IMR-90 (cell line): ENCODE data around the gene HLA-B. TPM values are rescaled to one million over a fixed set of nuclear protein-coding genes. Genes with fewer than 3 reads are reported as not detected.

Experiments used
- ATAC-seq: fragments of 200-7000 bp; cut with Tn5 transposase; 2 replicates; pipeline ENCODE4 v1.9.1; 2020; ENCODE audit warnings: low read depth, mild to moderate bottlenecking, moderate library complexity
- BruUV-seq: library from RNA; stranded (reverse); fragments of 400-500 nt; replicated peaks from 2 replicates; lab custom pipeline; 2021; lab: Mats Ljungman, UMichigan
- CTCF ChIA-PET: fragments of 300-600 bp; formaldehyde crosslinking; extraction: SDS; loops from one replicate; lab custom pipeline; 2021; ENCODE audit warnings: antibody characterized with exemption; lab: Yijun Ruan, JAX
- POLR2A ChIA-PET: fragments of 300-600 bp; sonication (Branson Sonifier 250); formaldehyde crosslinking; loops from one replicate; lab custom pipeline; 2022; ENCODE audit warnings: antibody characterized with exemption; ENCODE audit not compliant: unreplicated experiment; lab: Charles Lee
- DNase-seq: peaks from one replicate; pipeline ENCODE4 v3.0.0; 2013
- H2AFZ ChIP-seq: replicated peaks from 2 replicates; pipeline ENCODE3; 2013; ENCODE audit warnings: low read length, mild to moderate bottlenecking; ENCODE audit not compliant: poor library complexity
- H2AK5ac ChIP-seq: 2 replicates; pipeline ENCODE4 v1.6.1; 2013; ENCODE audit warnings: low read depth, low read length, inconsistent platforms
- H2AK9ac ChIP-seq: replicated peaks from 2 replicates; pipeline ENCODE3; 2013; ENCODE audit warnings: mild to moderate bottlenecking, low read depth, low read length, moderate library complexity; ENCODE audit not compliant: poor library complexity
- H2BK120ac ChIP-seq: 2 replicates; pipeline ENCODE4 v1.6.1; 2013; ENCODE audit warnings: low read depth, low read length, inconsistent platforms
- H2BK15ac ChIP-seq: 3 replicates; pipeline ENCODE4 v1.6.1; 2013; ENCODE audit warnings: low read depth, low read length, inconsistent platforms
- H2BK20ac ChIP-seq: 2 replicates; pipeline ENCODE4 v1.6.1; 2013; ENCODE audit warnings: low read depth, mild to moderate bottlenecking, inconsistent platforms, low read length, moderate library complexity
- H2BK5ac ChIP-seq: 2 replicates; pipeline ENCODE4 v1.6.1; 2013; ENCODE audit warnings: mild to moderate bottlenecking, low read depth, low read length, inconsistent platforms; ENCODE audit not compliant: poor library complexity, severe bottlenecking
- H3K14ac ChIP-seq: replicated peaks from 2 replicates; pipeline ENCODE4 v1.6.1; 2013; ENCODE audit warnings: low read depth, low read length, inconsistent platforms
- H3K18ac ChIP-seq: 2 replicates; pipeline ENCODE4 v1.6.1; 2013; ENCODE audit warnings: low read depth, low read length, control low read depth
- H3K23ac ChIP-seq: 2 replicates; pipeline ENCODE4 v1.6.1; 2013; ENCODE audit warnings: low read depth, low read length, inconsistent platforms
- H3K27ac ChIP-seq: 2 replicates; pipeline ENCODE4 v1.5.1; 2013; ENCODE audit warnings: mild to moderate bottlenecking, control low read depth, low read length; ENCODE audit not compliant: insufficient read depth
- H3K27me3 ChIP-seq: 2 replicates; pipeline ENCODE4 v1.6.1; 2013; ENCODE audit warnings: low read length; ENCODE audit not compliant: control insufficient read depth, insufficient read depth
- H3K36me3 ChIP-seq: 2 replicates; pipeline ENCODE4 v1.6.1; 2013; ENCODE audit warnings: low read length, mixed read lengths; ENCODE audit not compliant: control insufficient read depth, insufficient read depth
- H3K4ac ChIP-seq: 2 replicates; pipeline ENCODE4 v1.6.1; 2013; ENCODE audit warnings: low read depth, low read length, inconsistent platforms
- H3K4me1 ChIP-seq: 2 replicates; pipeline ENCODE4 v1.6.1; 2013; ENCODE audit warnings: low read length, mixed read lengths; ENCODE audit not compliant: control insufficient read depth, insufficient read depth
- H3K4me2 ChIP-seq: 2 replicates; pipeline ENCODE4 v1.6.1; 2013; ENCODE audit warnings: low read depth, mild to moderate bottlenecking, control low read depth, low read length, moderate library complexity
- H3K4me3 ChIP-seq: 2 replicates; pipeline ENCODE4 v1.5.1; 2013; ENCODE audit warnings: low read depth, mild to moderate bottlenecking, control low read depth, low read length, moderate library complexity; ENCODE audit not compliant: insufficient read depth
- H3K56ac ChIP-seq: 2 replicates; pipeline ENCODE4 v1.6.1; 2013; ENCODE audit warnings: low read length, inconsistent platforms; ENCODE audit not compliant: insufficient read depth; ENCODE audit errors: extremely low read depth
- H3K79me1 ChIP-seq, 2 experiments: 2 replicates each; pipeline ENCODE4 v1.6.1; 2013; ENCODE audit warnings: low read length in 2 of 2, inconsistent platforms in 1 of 2, low read depth in 1 of 2
- H3K9ac ChIP-seq: 2 replicates; pipeline ENCODE4 v1.6.1; 2013; ENCODE audit warnings: low read depth, low read length, control low read depth
- H3K9me1 ChIP-seq: 2 replicates; pipeline ENCODE4 v1.6.1; 2013; ENCODE audit warnings: low read length, inconsistent platforms; ENCODE audit not compliant: insufficient read depth
- H3K9me3 ChIP-seq: 2 replicates; pipeline ENCODE4 v1.6.1; 2013; ENCODE audit warnings: low read length; ENCODE audit not compliant: control insufficient read depth, insufficient read depth
- H4K20me1 ChIP-seq: 2 replicates; pipeline ENCODE4 v1.6.1; 2013; ENCODE audit warnings: low read length, inconsistent platforms; ENCODE audit not compliant: insufficient read depth
- H4K5ac ChIP-seq: 2 replicates; pipeline ENCODE4 v1.6.1; 2013; ENCODE audit warnings: mild to moderate bottlenecking, low read depth, low read length, control low read depth
- H4K8ac ChIP-seq, 2 experiments: 2 replicates each; pipeline ENCODE4 v1.6.1; 2013; ENCODE audit warnings: low read depth in 2 of 2, low read length in 2 of 2, control low read depth in 1 of 2, inconsistent platforms in 1 of 2
- H4K91ac ChIP-seq: 2 replicates; pipeline ENCODE4 v1.6.1; 2013; ENCODE audit warnings: low read depth, low read length, inconsistent platforms; ENCODE audit not compliant: insufficient read depth
- BHLHE40 ChIP-seq: fragments of 150-350 bp; IDR thresholded peaks from 2 replicates; pipeline ENCODE4 v1.6.1; 2016; ENCODE audit warnings: mild to moderate bottlenecking, low read depth, low read length
- CEBPB ChIP-seq: IDR thresholded peaks from 2 replicates; pipeline ENCODE4 v1.6.1; 2012; ENCODE audit warnings: low read depth, low read length, improper control_type of control experiment
- CHD1 ChIP-seq: IDR thresholded peaks from 2 replicates; pipeline ENCODE4 v1.6.1; 2012; ENCODE audit warnings: low read depth, low read length, improper control_type of control experiment
- FOS ChIP-seq: fragments of 150-350 bp; IDR thresholded peaks from 2 replicates; pipeline ENCODE4 v1.6.1; 2016; ENCODE audit warnings: low read depth, low read length
- MAFK ChIP-seq: IDR thresholded peaks from 2 replicates; pipeline ENCODE4 v1.6.1; 2012; ENCODE audit warnings: low read depth, low read length, improper control_type of control experiment
- MAZ ChIP-seq: IDR thresholded peaks from 2 replicates; pipeline ENCODE4 v1.6.1; 2012; ENCODE audit warnings: low read depth, mild to moderate bottlenecking, low read length, improper control_type of control experiment, moderate library complexity, borderline replicate concordance
- MXI1 ChIP-seq: IDR thresholded peaks from 2 replicates; pipeline ENCODE4 v1.6.1; 2012; ENCODE audit warnings: low read depth, mild to moderate bottlenecking, low read length, moderate library complexity, borderline replicate concordance
- NFE2L2 ChIP-seq: fragments of 150-350 bp; IDR thresholded peaks from 2 replicates; pipeline ENCODE4 v1.6.1; 2016; ENCODE audit warnings: low read depth, mild to moderate bottlenecking, low read length
- POLR2A ChIP-seq: IDR thresholded peaks from 2 replicates; pipeline ENCODE4 v1.6.1; 2012; ENCODE audit warnings: mild to moderate bottlenecking, low read depth, low read length
- RAD21 ChIP-seq: IDR thresholded peaks from 2 replicates; pipeline ENCODE4 v1.6.1; 2012; ENCODE audit warnings: low read length, improper control_type of control experiment
- RCOR1 ChIP-seq: IDR thresholded peaks from 2 replicates; pipeline ENCODE4 v1.6.1; 2012; ENCODE audit warnings: mild to moderate bottlenecking, low read length, improper control_type of control experiment; ENCODE audit not compliant: insufficient replicate concordance
- RFX5 ChIP-seq: IDR thresholded peaks from 2 replicates; pipeline ENCODE4 v1.8.0; 2012; ENCODE audit warnings: low read depth, mild to moderate bottlenecking, low read length, moderate library complexity
- SMC3 ChIP-seq: fragments of 150-350 bp; IDR thresholded peaks from 2 replicates; pipeline ENCODE4 v1.6.1; 2016; ENCODE audit warnings: low read depth, mild to moderate bottlenecking, antibody characterized with exemption, low read length, moderate library complexity
- WGBS, 2 experiments: methylation state at CpG; one replicate each; pipeline versions ENCODE4 v1.1.5 to v1.1.7; 2013; ENCODE audit warnings: missing lambda C conversion rate in 2 of 2; ENCODE audit not compliant: insufficient read length in 1 of 2; ENCODE audit errors: extremely low coverage in 2 of 2; 5-methylcytosine and 5-hydroxymethylcytosine counted together
- dilution Hi-C: fragments of 300-500 bp; cut with HindIII; formaldehyde crosslinking; loops from one replicate; pipeline ENCODE4 v1.14.3; 2018; ENCODE audit warnings: low sequenced_read_pairs; ENCODE audit not compliant: unreplicated experiment
- in situ Hi-C: fragments of 300-500 bp; cut with MboI; formaldehyde crosslinking; loops from 3 replicates; pipeline ENCODE4 v1.14.3; 2019; ENCODE audit warnings: low sequenced_read_pairs, inconsistent platforms, mixed read lengths
- intact Hi-C: fragments of 100-400 bp; cut with micrococcal nuclease; formaldehyde crosslinking; loops from 2 replicates; pipeline ENCODE4 v1.10.0; 2022
- polyA plus RNA-seq, 3 experiments: library from polyadenylated mRNA; depleted of rRNA; stranded (reverse); fragments of >200 nt; gene quantifications; 2 replicates each; pipeline ENCODE4 v1.2.3, GENCODE V29; 2012; ENCODE audit warnings: low replicate concordance in 1 of 3
- total RNA-seq: library from RNA; depleted of rRNA; stranded (reverse); fragments of >200 nt; gene quantifications from 2 replicates; pipeline ENCODE4 v1.2.3, GENCODE V29; 2012
- TF ChIP-seq, protein P1 (sequence below): fragments of 150-350 bp; IDR thresholded peaks from 2 replicates; pipeline ENCODE4 v1.6.1; 2016; ENCODE audit warnings: low read depth, mild to moderate bottlenecking, low read length, moderate library complexity, borderline replicate concordance
- TF ChIP-seq, protein P2 (sequence below): conservative IDR thresholded peaks from 2 replicates; pipeline ENCODE4 v1.5.1; 2012; ENCODE audit warnings: mild to moderate bottlenecking, low read depth, low read length, improper control_type of control experiment
- TF ChIP-seq, protein P3 (sequence below): fragments of 150-350 bp; IDR thresholded peaks from 2 replicates; pipeline ENCODE4 v1.6.1; 2017; ENCODE audit warnings: mild to moderate bottlenecking, antibody characterized with exemption, low read length, low read depth

The HLA-B gene
- total and polyA plus RNA-seq, 2 of the 4 experiments (the other 2 are of a cell fraction), result 44.1 to 309 TPM

DNA sequence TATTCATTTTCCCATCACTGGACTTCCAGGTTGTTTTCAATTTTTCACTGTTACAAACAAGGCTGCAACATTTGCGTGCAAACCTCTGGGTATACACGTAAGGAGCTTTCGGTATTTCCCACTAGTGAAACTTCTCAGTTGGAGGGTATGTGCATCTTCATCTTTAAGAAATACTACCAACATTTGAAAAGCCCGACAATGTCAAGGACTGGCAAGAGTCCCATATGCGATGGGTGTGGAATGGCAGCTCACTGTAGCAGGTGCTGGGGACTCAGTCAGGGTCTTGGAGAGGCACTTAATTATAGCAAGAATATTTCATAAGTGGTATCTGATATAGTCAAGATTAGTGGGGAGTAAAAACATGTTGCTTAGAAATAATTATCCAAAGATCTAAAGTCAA lies 8.9 kb upstream of the HLA-B start:
- no peak overlapping the region for H2BK120ac ChIP-seq
- H4K8ac ChIP-seq, result no peak overlapping the region
- no peak overlapping the region for H2AK5ac ChIP-seq
- ChIA-PET CTCF (interaction anchor here (0.6 to 1.4 kb wide), 3 partner anchors 169 to 173 kb away, joined by 3 to 6 read pairs (median 6); no protein-coding TSS in a partner anchor), POLR2A (no interaction called here)
- no peak overlapping the region for H3K23ac ChIP-seq
- no peak overlapping the region for H4K5ac ChIP-seq
- no peak overlapping the region for H3K56ac ChIP-seq
- ATAC-seq, result no peak
- H2BK15ac ChIP-seq, result no peak overlapping the region
- H4K91ac ChIP-seq, result no peak overlapping the region
- no TSS peak for BruUV-seq
- no peaks in the 10 kb centered on the region for H3K36me3 ChIP-seq
- no peak overlapping the region for H2BK5ac ChIP-seq
- no peak overlapping the region for H3K27ac ChIP-seq
- intact Hi-C loops, result loop anchor here (2.0 kb wide), 1 partner anchor 229 kb away; no protein-coding TSS in a partner anchor
- no peaks in the 10 kb centered on the region for H3K79me1 ChIP-seq
- no peaks in the 10 kb centered on the region for H3K9me3 ChIP-seq
- WGBS, 2 experiments, result no CpG with 5 or more reads among the region's 5 CpGs
- no peaks in the 10 kb centered on the region for H3K9me1 ChIP-seq
- no peak overlapping the region for H3K9ac ChIP-seq
- H3K18ac ChIP-seq, result no peak overlapping the region
- H4K20me1 ChIP-seq, result no peaks in the 10 kb centered on the region
- dilution Hi-C loops, result no loop called here
- H3K14ac ChIP-seq, result no peak overlapping the region
- H3K27me3 ChIP-seq, result peaks cover 31% of the 10 kb centered on the region
- TF ChIP-seq BHLHE40, result no peak
- no peak for TF ChIP-seq RCOR1
- no peak for TF ChIP-seq MXI1
- TF ChIP-seq, protein P1, sequence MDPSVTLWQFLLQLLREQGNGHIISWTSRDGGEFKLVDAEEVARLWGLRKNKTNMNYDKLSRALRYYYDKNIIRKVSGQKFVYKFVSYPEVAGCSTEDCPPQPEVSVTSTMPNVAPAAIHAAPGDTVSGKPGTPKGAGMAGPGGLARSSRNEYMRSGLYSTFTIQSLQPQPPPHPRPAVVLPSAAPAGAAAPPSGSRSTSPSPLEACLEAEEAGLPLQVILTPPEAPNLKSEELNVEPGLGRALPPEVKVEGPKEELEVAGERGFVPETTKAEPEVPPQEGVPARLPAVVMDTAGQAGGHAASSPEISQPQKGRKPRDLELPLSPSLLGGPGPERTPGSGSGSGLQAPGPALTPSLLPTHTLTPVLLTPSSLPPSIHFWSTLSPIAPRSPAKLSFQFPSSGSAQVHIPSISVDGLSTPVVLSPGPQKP, result no peak
- no peak for TF ChIP-seq CHD1
- no peak for TF ChIP-seq MAZ
- TF ChIP-seq FOS, result no peak
- TF ChIP-seq, protein P2, sequence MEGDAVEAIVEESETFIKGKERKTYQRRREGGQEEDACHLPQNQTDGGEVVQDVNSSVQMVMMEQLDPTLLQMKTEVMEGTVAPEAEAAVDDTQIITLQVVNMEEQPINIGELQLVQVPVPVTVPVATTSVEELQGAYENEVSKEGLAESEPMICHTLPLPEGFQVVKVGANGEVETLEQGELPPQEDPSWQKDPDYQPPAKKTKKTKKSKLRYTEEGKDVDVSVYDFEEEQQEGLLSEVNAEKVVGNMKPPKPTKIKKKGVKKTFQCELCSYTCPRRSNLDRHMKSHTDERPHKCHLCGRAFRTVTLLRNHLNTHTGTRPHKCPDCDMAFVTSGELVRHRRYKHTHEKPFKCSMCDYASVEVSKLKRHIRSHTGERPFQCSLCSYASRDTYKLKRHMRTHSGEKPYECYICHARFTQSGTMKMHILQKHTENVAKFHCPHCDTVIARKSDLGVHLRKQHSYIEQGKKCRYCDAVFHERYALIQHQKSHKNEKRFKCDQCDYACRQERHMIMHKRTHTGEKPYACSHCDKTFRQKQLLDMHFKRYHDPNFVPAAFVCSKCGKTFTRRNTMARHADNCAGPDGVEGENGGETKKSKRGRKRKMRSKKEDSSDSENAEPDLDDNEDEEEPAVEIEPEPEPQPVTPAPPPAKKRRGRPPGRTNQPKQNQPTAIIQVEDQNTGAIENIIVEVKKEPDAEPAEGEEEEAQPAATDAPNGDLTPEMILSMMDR, result no peak
- TF ChIP-seq NFE2L2, result no peak
- no peak for TF ChIP-seq RAD21
- TF ChIP-seq, protein P3, sequence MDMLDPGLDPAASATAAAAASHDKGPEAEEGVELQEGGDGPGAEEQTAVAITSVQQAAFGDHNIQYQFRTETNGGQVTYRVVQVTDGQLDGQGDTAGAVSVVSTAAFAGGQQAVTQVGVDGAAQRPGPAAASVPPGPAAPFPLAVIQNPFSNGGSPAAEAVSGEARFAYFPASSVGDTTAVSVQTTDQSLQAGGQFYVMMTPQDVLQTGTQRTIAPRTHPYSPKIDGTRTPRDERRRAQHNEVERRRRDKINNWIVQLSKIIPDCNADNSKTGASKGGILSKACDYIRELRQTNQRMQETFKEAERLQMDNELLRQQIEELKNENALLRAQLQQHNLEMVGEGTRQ, result no peak
- no peak for TF ChIP-seq SMC3
- no peak for TF ChIP-seq CEBPB
- no peak for TF ChIP-seq POLR2A
- no peak for TF ChIP-seq RFX5
- no peak for TF ChIP-seq MAFK
- no peak overlapping the region for H3K4ac ChIP-seq
- H3K4me3 ChIP-seq, result no peak overlapping the region
- DNase-seq, result no peak
- H3K4me2 ChIP-seq, result no peak overlapping the region
- H2AK9ac ChIP-seq, result no peak overlapping the region
- H2BK20ac ChIP-seq, result no peak overlapping the region
- in situ Hi-C loops, result loop anchor here (5.0 kb wide), 2 partner anchors 169 to 229 kb away; partner anchors contain the start of gene PSORS1C2
- no peak overlapping the region for H2AFZ ChIP-seq
- H3K4me1 ChIP-seq, result no peaks in the 10 kb centered on the region
